ENCODE data around the gene KRABD2.
"Not testable (repeated sequence)": the region's sequence is repeated elsewhere in the genome, so short reads cannot be mapped to it uniquely, and the experiment has no call there.

DNA sequence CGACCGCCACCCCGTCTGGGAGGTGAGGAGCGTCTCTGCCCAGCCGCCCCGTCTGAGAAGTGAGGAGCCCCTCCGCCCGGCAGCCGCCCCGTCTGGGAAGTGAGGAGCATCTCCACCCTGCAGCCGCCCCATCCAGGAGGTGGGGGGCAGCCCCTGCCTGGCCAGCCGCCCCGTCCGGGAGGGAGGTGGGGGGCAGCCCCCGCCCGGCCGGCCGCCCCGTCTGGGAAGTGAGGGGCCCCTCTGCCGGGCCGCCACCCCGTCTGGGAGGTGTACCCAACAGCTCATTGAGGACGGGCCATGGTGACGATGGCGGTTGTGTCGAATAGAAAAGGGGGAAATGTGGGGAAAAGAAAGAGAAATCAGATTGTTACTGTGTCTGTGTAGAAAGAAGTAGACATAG, 2.6 kb downstream of the KRABD2 start:
- TF ChIP-seq EZH2 (IDR thresholded peaks at IDR 0.05; ENCODE audit: borderline replicate concordance, control insufficient read depth, low read depth, low read length); SUZ12 (IDR thresholded peaks at IDR 0.05; ENCODE audit: unreplicated experiment); BACH1 (IDR thresholded peaks at IDR 0.05; ENCODE audit: borderline replicate concordance); ZZZ3 (IDR thresholded peaks at IDR 0.05; ENCODE audit: control insufficient read depth, insufficient read length, low read depth); POLR2A (IDR thresholded peaks at IDR 0.05; ENCODE audit: low read depth, low read length); ETV6 (conservative IDR thresholded peaks at IDR 0.05 in 1 of 2, IDR thresholded peaks at IDR 0.05 in 1 of 2; ENCODE audit: borderline replicate concordance in 1 of 2, low read depth in 1 of 2); WRNIP1 (IDR thresholded peaks at IDR 0.05; ENCODE audit: borderline replicate concordance, low read depth, low read length); TCF12 (IDR thresholded peaks at IDR 0.05; ENCODE audit: low read depth, low read length); RAD21 (IDR thresholded peaks at IDR 0.05; ENCODE audit: insufficient read depth, low read depth, low read length): not testable (repeated sequence)
- TF ChIP-seq, protein P1, sequence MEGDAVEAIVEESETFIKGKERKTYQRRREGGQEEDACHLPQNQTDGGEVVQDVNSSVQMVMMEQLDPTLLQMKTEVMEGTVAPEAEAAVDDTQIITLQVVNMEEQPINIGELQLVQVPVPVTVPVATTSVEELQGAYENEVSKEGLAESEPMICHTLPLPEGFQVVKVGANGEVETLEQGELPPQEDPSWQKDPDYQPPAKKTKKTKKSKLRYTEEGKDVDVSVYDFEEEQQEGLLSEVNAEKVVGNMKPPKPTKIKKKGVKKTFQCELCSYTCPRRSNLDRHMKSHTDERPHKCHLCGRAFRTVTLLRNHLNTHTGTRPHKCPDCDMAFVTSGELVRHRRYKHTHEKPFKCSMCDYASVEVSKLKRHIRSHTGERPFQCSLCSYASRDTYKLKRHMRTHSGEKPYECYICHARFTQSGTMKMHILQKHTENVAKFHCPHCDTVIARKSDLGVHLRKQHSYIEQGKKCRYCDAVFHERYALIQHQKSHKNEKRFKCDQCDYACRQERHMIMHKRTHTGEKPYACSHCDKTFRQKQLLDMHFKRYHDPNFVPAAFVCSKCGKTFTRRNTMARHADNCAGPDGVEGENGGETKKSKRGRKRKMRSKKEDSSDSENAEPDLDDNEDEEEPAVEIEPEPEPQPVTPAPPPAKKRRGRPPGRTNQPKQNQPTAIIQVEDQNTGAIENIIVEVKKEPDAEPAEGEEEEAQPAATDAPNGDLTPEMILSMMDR (IDR thresholded peaks at IDR 0.05 in 2 of 3, conservative IDR thresholded peaks at IDR 0.05 in 1 of 3; ENCODE audit: control insufficient read depth in 2 of 3, extremely low read depth in 1 of 3, insufficient read depth in 1 of 3, low read depth in 3 of 3, low read length in 3 of 3): not testable (repeated sequence)
- TF ChIP-seq, protein P2, sequence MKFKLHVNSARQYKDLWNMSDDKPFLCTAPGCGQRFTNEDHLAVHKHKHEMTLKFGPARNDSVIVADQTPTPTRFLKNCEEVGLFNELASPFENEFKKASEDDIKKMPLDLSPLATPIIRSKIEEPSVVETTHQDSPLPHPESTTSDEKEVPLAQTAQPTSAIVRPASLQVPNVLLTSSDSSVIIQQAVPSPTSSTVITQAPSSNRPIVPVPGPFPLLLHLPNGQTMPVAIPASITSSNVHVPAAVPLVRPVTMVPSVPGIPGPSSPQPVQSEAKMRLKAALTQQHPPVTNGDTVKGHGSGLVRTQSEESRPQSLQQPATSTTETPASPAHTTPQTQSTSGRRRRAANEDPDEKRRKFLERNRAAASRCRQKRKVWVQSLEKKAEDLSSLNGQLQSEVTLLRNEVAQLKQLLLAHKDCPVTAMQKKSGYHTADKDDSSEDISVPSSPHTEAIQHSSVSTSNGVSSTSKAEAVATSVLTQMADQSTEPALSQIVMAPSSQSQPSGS (IDR thresholded peaks at IDR 0.05; ENCODE audit: low read length): not testable (repeated sequence)
- TF ChIP-seq, protein P3, sequence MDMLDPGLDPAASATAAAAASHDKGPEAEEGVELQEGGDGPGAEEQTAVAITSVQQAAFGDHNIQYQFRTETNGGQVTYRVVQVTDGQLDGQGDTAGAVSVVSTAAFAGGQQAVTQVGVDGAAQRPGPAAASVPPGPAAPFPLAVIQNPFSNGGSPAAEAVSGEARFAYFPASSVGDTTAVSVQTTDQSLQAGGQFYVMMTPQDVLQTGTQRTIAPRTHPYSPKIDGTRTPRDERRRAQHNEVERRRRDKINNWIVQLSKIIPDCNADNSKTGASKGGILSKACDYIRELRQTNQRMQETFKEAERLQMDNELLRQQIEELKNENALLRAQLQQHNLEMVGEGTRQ (IDR thresholded peaks at IDR 0.05; ENCODE audit: borderline replicate concordance, low read depth, low read length): not testable (repeated sequence)
- TF ChIP-seq, protein P4, sequence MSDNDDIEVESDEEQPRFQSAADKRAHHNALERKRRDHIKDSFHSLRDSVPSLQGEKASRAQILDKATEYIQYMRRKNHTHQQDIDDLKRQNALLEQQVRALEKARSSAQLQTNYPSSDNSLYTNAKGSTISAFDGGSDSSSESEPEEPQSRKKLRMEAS (IDR thresholded peaks at IDR 0.05; ENCODE audit: low read depth, low read length): not testable (repeated sequence)

All from GM12878 (cell line).